ENCODE measurements around the gene OR10S1. TPM values are rescaled to one million over a fixed set of nuclear protein-coding genes. Genes with fewer than 3 reads are reported as not detected.
"Not testable (repeated sequence)": the region's sequence is repeated elsewhere in the genome, so short reads cannot be mapped to it uniquely, and the experiment has no call there.

The OR10S1 gene
- polyA plus RNA-seq: not detected

- Mint-ChIP-seq H3K9me3 (peaks cover 0 to 14% (median under 1%) of the 10 kb centered on the region in 6 donors), H3K36me3 (no peaks in the 10 kb centered on the region), H3K27me3 (ENCODE audit: low read depth in 3 of 3) (peaks cover 3 to 4% (median 4%) of the 10 kb centered on the region in 3 donors), H3K4me1 (no peaks in the 10 kb centered on the region), H3K27ac (no peak within 1 kb of the TSS), H3K4me3 (no peak within 1 kb of the TSS)
- DNase-seq: no peak
These were observed at the start of gene OR10S1 for GRCh38 chr11:123977731-123978347. Gene OR10S1, minus strand, starts transcription at chr11:123977781. Its CDS starts 117 bp downstream, at chr11:123977664.

- H3K4me3 Mint-ChIP-seq: no peak within 1 kb of the TSS
These were observed 48.9 kb upstream of the OR10S1 start, which contains the start of gene OR10G8 for GRCh38 chr11:124026498-124026897. Gene OR10G8, plus strand, starts transcription at chr11:124026798. Its CDS starts 2,825 bp downstream, at chr11:124029623.

GRCh38 chr11:124015837-124016236, 38.3 kb upstream of the OR10S1 start:
- DNase-seq; H3K4me3 Mint-ChIP-seq; H3K9me3 Mint-ChIP-seq; H3K4me1 Mint-ChIP-seq; H3K27ac Mint-ChIP-seq; H3K27me3 Mint-ChIP-seq (ENCODE audit: low read depth in 3 of 3); H3K36me3 Mint-ChIP-seq: not testable (repeated sequence)

More at GRCh38 chr11:124026498-124026897, 48.9 kb upstream of the OR10S1 start, which contains the start of gene OR10G8:
- H3K36me3 Mint-ChIP-seq: no peaks in the 10 kb centered on the region
- H3K4me1 Mint-ChIP-seq: no peaks in the 10 kb centered on the region
- H3K27ac Mint-ChIP-seq: no peak within 1 kb of the TSS
- DNase-seq: no peak
- H3K9me3 Mint-ChIP-seq: no peaks in the 10 kb centered on the region
- peaks cover 2 to 5% (median 2%) of the 10 kb centered on the region in 3 donors for H3K27me3 Mint-ChIP-seq (ENCODE audit: low read depth in 3 of 3)

- H3K27ac Mint-ChIP-seq: no peak within 1 kb of the TSS
- H3K9me3 Mint-ChIP-seq: peaks cover 0 to 2% (median 0%) of the 10 kb centered on the region in 6 donors
- no peak within 1 kb of the TSS for H3K4me3 Mint-ChIP-seq
- H3K4me1 Mint-ChIP-seq: no peaks in the 10 kb centered on the region
- peaks cover 0 to 2% (median 0%) of the 10 kb centered on the region in 3 donors for H3K27me3 Mint-ChIP-seq (ENCODE audit: low read depth in 3 of 3)
- DNase-seq: no peak
- H3K36me3 Mint-ChIP-seq: no peaks in the 10 kb centered on the region
These were observed 35.1 kb upstream of the OR10S1 start, which contains the start of gene OR10G4 for GRCh38 chr11:124012697-124013096. Gene OR10G4, plus strand, starts transcription at chr11:124012997. Its CDS starts 2,578 bp downstream, at chr11:124015575.

GRCh38 chr11:123995119-123995518, 17.5 kb upstream of the OR10S1 start, which contains the start of gene OR10G6:
Gene OR10G6, minus strand, starts transcription at chr11:123995161. Its CDS starts 0 bp downstream, at chr11:123995161.
- H3K9me3 Mint-ChIP-seq: peaks cover 0 to 4% (median 0%) of the 10 kb centered on the region in 6 donors
- H3K27me3 Mint-ChIP-seq (ENCODE audit: low read depth in 3 of 3): no peaks in the 10 kb centered on the region
- no peak within 1 kb of the TSS for H3K27ac Mint-ChIP-seq
- H3K36me3 Mint-ChIP-seq: no peaks in the 10 kb centered on the region
- no peak within 1 kb of the TSS for H3K4me3 Mint-ChIP-seq
- no peak for DNase-seq
- H3K4me1 Mint-ChIP-seq: no peaks in the 10 kb centered on the region

GRCh38 chr11:123979311-123979710, 1.7 kb upstream of the OR10S1 start:
- H3K4me1 Mint-ChIP-seq: no peaks in the 10 kb centered on the region
- no peaks in the 10 kb centered on the region for H3K36me3 Mint-ChIP-seq
- peaks cover 0 to 14% (median 2%) of the 10 kb centered on the region in 6 donors for H3K9me3 Mint-ChIP-seq
- H3K27ac Mint-ChIP-seq: no peak overlapping the region
- H3K27me3 Mint-ChIP-seq (ENCODE audit: low read depth in 3 of 3): peaks cover 1 to 4% (median 4%) of the 10 kb centered on the region in 3 donors
- H3K4me3 Mint-ChIP-seq: no peak overlapping the region
- no peak for DNase-seq

GRCh38 chr11:123976770-123977560, 616 bp downstream of the OR10S1 start:
- Mint-ChIP-seq H3K4me1 (no peaks in the 10 kb centered on the region), H3K27ac (no peak overlapping the region), H3K4me3 (no peak overlapping the region), H3K27me3 (ENCODE audit: low read depth in 3 of 3) (peaks cover 3 to 4% (median 4%) of the 10 kb centered on the region in 3 donors), H3K36me3 (no peaks in the 10 kb centered on the region), H3K9me3 (peaks cover 0 to 5% (median 0%) of the 10 kb centered on the region in 6 donors)
- no peak for DNase-seq

- Mint-ChIP-seq H3K36me3 (no peaks in the 10 kb centered on the region), H3K9me3 (peaks cover 0 to 6% (median 4%) of the 10 kb centered on the region in 6 donors), H3K4me1 (no peaks in the 10 kb centered on the region), H3K27me3 (ENCODE audit: low read depth in 3 of 3) (peaks cover 2 to 4% (median 4%) of the 10 kb centered on the region in 3 donors), H3K4me3 (no peak overlapping the region), H3K27ac (no peak overlapping the region)
- DNase-seq: no peak
These were observed 3.8 kb downstream of the OR10S1 start for GRCh38 chr11:123973816-123974215.

- Mint-ChIP-seq H3K4me3 (no peak overlapping the region), H3K27ac (no peak overlapping the region), H3K27me3 (ENCODE audit: low read depth in 3 of 3) (peaks cover 2 to 5% (median 4%) of the 10 kb centered on the region in 3 donors), H3K4me1 (no peaks in the 10 kb centered on the region), H3K9me3 (peaks cover 0 to 14% (median 6%) of the 10 kb centered on the region in 6 donors), H3K36me3 (no peaks in the 10 kb centered on the region)
- no peak for DNase-seq
These were observed 20.8 kb downstream of the OR10S1 start for GRCh38 chr11:123956752-123957151.

- Mint-ChIP-seq H3K4me3 (no peak overlapping the region), H3K27me3 (ENCODE audit: low read depth in 3 of 3) (peaks cover 0 to 2% (median 0%) of the 10 kb centered on the region in 3 donors), H3K9me3 (peaks cover 0 to 3% (median 0%) of the 10 kb centered on the region in 6 donors), H3K4me1 (no peaks in the 10 kb centered on the region), H3K36me3 (no peaks in the 10 kb centered on the region), H3K27ac (no peak overlapping the region)
- no peak for DNase-seq
These were observed 32.4 kb downstream of the OR10S1 start for GRCh38 chr11:123945132-123945531.

GRCh38 chr11:123943738-123944137, 33.8 kb downstream of the OR10S1 start, which contains the start of gene OR6T1:
Gene OR6T1, minus strand, starts transcription at chr11:123943838. Its CDS starts 0 bp downstream, at chr11:123943838.
- H3K4me1 Mint-ChIP-seq: no peaks in the 10 kb centered on the region
- no peak within 1 kb of the TSS for H3K27ac Mint-ChIP-seq
- H3K27me3 Mint-ChIP-seq (ENCODE audit: low read depth in 3 of 3): peaks cover 0 to 2% (median 0%) of the 10 kb centered on the region in 3 donors
- DNase-seq: no peak
- peaks cover 0 to 6% (median 0%) of the 10 kb centered on the region in 6 donors for H3K9me3 Mint-ChIP-seq
- H3K36me3 Mint-ChIP-seq: no peaks in the 10 kb centered on the region
- no peak within 1 kb of the TSS for H3K4me3 Mint-ChIP-seq

- H3K27me3 Mint-ChIP-seq (ENCODE audit: low read depth in 3 of 3): peaks cover 0 to under 1% (median 0%) of the 10 kb centered on the region in 3 donors
- DNase-seq: no peak
- H3K27ac Mint-ChIP-seq: no peak overlapping the region
- no peaks in the 10 kb centered on the region for H3K4me1 Mint-ChIP-seq
- H3K4me3 Mint-ChIP-seq: no peak overlapping the region
- H3K9me3 Mint-ChIP-seq: peaks cover 0 to 6% (median 0%) of the 10 kb centered on the region in 6 donors
- no peaks in the 10 kb centered on the region for H3K36me3 Mint-ChIP-seq
These were observed 35.2 kb downstream of the OR10S1 start for GRCh38 chr11:123942413-123942812.

- no peak within 1 kb of the TSS for H3K4me3 Mint-ChIP-seq
- no peaks in the 10 kb centered on the region for H3K4me1 Mint-ChIP-seq
- H3K36me3 Mint-ChIP-seq: no peaks in the 10 kb centered on the region
- H3K27me3 Mint-ChIP-seq (ENCODE audit: low read depth in 3 of 3): peaks cover 0 to 2% (median 0%) of the 10 kb centered on the region in 3 donors
- no peak for DNase-seq
- H3K27ac Mint-ChIP-seq: no peak within 1 kb of the TSS
- H3K9me3 Mint-ChIP-seq: peaks cover 0 to 6% (median 0%) of the 10 kb centered on the region in 6 donors
These were observed 38.3 kb downstream of the OR10S1 start, which contains the start of gene OR4D5 for GRCh38 chr11:123939317-123939716. Gene OR4D5, plus strand, starts transcription at chr11:123939617. Its CDS starts 0 bp downstream, at chr11:123939617.

All from immature natural killer cell (primary cell).